Hippocampal formation (tissue), 2 donors: ENCODE results near the gene NRG2.
A peak's percentile ranks its signal among the peaks of the same experiment; 100 is the strongest.

Experiments
- DNase-seq, 2 donors: peaks; one replicate each; lab custom pipeline; 2025; lab: John Stamatoyannopoulos, UW

NRG2 gene

GRCh38 chr5:139837711-139838380 lies 205.3 kb downstream of the NRG2 start:
- no peak for DNase-seq

- DNase-seq: no peak
Observed at GRCh38 chr5:139836469-139837208, 206.5 kb downstream of the NRG2 start.

DNA sequence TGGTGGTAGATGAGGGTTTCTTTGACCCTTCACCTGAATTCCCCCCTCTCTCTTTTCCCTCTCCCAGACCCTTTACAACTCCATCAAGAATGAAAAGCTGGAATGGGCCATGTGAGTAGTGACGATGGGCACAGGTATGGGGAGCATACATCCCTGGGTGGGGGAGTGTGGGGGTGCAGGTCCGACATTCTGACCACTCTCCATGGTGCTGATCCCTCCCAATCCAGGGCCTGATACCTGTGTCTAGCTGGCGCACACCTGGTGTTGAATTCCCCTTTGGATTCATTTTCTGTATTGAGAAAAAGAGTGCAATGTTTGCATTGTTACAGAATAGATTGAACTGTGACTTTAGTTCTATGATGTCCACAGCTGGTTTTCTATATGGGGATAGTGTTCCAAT lies 207.4 kb downstream of the NRG2 start:
- DNase-seq: no peak

- no peak for DNase-seq
Observed at GRCh38 chr5:139833525-139833924, 209.6 kb downstream of the NRG2 start.

DNA sequence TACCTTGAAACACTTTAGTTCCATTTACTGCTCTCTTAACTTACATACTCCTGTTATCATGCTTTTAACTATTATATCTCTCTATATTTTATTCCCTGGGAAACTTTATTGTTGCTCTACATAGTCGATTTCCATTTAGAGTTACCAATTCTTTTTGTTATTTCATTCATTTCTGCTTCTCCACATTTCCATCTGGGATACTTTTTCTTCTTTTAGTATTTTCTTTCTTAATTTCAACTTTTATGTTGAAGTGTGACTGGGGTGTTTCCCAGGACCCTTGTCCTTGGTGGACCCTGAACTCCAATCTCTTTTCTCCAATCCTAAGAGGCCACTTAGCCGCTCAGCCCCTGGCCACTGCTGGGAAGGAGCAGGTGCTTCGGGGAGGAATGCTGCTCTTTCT lies 211.5 kb downstream of the NRG2 start:
- no peak for DNase-seq

DNA sequence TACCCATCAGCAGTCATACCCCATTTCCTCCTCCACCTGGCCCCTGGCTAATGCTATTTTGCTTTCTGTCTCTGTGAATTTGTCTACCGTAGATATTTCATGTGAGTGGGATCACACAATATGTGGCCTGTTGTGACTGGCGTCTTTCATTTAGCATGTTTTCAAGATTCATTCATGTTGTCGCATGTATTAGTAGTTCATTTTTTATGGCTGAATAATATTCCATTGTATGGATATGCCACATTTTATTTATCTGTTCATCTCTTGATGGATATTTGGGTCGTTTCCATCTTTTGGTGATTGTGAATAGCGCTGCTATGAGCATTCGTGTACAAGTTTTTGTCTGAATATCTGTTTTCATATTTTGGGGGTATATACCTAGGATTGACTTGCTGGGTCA lies 213.6 kb downstream of the NRG2 start:
- DNase-seq: no peak

DNA sequence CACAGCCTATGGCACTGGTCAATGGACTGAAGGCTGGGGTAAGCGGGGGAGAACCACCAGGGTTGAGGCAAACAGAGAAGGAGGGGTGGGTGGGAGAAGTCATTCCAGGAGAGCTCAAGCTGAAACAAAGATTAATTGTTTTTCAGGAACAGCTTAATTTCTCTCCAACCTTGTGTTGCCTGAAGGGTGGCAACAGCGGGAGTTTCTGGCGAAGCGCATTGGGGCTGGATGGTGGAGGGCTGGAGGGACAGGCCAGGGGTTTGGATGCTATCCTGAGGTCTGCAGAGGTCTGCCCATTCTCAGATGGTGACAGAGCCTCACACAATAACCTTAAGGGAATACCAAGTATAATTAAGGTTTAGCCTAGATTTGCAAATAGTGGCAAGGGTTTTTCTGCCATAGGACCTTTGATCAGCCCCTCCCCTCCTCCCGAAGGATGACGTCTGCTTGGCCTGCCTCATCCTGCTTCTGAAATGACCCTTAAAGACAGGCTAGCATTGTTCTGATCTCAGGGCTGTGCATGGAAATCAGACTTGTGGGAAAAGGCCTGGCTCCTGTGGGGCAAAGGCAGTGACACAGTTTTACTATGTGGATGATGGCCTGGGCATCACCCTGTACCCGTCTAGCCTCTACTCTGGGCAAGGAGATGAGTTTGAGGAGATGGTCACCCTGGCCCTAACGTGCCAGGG lies 214.7 kb downstream of the NRG2 start:
- peak; percentile 64 to 74 for DNase-seq

GRCh38 chr5:139825690-139826089 lies 217.4 kb downstream of the NRG2 start:
- no peak for DNase-seq

DNA sequence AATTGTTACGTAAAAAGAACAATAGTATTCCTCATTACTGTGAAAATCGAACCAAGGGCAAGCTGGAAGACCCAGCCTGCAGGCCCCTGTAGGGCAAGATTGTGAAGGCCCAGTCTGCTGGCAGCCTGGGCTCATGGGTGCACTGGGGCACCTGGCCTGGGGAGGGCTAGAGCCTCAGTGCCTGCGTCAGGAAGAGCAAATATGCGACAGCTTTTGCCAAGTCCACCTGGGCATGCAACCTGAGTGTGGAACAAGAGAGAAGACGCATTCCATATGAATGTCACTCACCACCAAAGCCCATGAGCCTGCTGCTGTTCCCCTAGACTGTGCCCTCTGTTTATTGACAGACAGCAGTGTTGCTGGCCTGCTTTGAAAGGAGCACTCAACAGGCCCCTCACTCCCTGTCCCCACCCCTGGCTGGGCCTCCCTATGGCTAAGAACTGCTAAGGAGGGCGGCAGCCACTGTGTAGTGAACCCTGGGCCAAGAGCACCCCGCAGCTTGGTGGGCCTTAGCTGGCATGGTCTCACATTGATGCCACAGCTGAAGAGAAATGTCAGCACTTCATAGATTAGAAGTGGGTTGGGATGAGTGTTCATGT lies 219.2 kb downstream of the NRG2 start:
- DNase-seq: no peak

DNA sequence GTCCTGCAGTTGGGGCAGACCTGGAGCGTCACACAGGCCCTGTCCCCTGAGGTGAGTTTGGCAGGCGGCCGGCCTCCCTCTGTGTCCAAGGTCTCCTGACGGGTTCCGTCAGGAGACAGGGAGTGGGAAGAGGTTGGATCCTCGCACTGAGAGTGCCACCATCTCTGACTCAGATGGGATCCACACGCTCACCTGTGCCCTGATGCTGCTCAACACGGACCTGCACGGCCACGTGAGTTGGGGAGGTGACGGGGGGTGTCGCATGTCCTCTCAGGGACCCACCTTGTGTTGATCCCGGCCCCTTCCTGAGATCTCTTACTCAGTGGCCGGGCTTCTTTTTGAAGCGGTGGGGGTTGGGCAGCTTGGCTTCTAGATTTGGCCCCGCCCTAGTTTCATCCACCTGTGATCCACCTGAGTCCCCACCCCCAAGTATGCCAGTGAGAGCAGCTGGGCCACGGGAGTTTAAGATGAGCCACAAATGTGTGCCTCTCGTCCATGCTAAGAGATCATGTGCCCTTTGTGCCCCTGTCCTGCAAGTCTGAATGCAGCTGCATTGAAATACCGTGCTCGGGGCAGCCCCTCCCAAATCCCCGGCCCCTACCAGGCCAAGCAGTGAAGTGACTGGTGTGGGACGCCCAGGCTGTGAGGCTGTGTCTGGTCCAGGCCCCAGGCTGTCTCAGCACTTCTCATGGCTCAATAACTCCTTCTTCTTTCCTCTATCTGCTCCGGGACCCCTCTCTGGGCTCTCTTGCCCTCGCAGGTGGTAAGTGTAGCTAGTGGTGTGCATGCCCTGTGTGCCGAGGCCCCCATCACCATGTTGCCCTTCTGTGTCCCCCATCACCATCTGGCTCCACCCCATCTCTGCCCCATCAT lies 220.3 kb downstream of the NRG2 start:
- no peak for DNase-seq

DNA sequence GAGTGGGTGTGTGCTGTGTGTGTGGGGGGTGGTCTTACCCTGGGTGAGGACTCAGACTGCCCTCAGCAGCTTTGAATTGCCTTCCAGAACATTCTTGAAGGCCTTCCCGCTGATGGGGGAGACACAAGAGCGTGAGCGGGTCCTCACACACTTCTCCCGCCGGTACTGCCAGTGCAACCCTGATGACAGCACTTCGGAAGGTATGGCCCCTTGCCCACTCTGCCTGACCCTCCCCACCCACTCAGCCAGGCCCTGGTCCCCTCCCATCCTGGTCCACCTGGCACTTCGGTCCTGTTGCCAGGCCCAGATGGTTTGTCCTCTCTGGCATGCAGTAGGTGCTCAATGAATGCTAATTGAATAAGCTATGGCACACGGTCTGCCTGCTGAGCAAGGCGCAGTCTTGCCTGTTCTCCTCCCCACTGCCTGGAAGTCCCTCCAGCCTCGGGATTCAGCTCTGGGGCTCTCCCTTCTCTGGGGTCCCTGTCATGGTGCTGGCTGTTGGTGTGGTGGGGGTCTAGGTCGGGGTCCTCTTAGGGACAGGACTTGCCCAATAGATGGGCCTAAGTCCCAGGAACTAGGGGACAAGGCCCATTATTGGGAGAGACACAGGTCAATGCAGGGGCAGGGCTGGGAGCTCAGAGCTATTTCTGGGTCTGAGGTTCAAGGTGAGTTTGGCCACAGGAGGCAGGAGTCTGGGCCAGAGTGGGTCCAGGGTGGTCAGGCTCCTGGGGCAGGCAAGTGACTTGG lies 221.1 kb downstream of the NRG2 start:
- DNase-seq: no peak

GRCh38 chr5:139820606-139821005 lies 222.5 kb downstream of the NRG2 start:
- DNase-seq: no peak

- no peak for DNase-seq
Observed at GRCh38 chr5:139820130-139820529, 223.0 kb downstream of the NRG2 start.

DNA sequence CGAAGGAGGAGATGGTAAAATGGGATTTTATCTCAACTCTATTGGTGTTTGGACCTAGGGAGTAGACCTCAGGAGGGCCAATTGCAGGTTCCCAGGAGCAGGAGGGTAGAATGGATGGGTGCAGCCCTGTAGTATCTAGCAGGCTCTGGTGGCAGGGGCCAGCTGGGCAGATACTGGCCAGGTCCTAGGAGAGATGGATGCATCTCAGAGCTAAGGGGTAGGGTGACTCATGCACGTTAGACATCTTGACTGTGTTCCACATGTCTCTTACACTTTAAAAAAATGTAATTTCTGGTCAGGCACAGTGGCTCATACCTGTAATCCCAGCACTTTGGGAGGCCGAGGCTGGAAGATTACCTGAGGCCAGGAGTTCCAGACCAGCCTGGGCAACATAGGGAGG lies 225.1 kb downstream of the NRG2 start:
- no peak for DNase-seq

DNA sequence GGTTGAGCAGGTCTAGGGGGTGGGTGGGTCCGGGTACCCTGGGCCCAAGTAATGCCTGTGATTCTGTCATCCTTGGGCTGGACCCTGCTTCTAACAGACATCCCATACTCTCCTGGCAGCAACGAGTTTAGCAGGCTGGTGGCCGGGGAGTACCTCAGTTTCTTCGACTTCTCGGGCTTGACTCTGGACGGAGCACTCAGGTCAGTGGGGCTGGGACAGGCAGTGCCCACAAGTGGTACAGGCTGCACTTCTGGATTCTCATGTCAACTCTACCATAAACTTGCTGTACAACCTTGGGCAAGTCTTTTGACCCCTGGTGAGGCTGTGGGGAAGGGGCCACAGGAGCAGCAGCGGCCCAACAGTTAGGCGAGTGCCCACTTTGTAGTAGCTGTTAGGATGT lies 225.7 kb downstream of the NRG2 start:
- DNase-seq: no peak

DNA sequence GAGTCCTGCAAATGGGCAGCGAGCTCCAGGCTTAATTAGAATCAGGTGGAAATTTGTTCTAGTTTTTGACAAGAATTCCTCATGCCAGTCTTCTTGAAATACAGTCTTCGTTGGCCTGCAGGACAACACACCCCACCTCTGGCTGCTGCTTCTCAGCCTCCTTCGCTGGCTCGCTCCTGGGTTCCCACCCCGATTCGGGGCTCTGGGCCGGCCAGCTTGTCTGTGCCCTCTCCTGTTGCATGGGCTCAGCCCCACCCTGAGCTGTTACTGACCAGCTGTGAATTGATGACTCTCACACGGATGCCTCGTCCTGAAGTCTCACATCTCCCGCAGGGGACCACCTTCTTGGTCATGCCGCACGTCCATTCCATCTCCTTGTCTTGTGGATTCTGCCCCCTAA lies 226.5 kb downstream of the NRG2 start:
- no peak for DNase-seq

- no peak for DNase-seq
Observed at GRCh38 chr5:139814704-139815280, 228.3 kb downstream of the NRG2 start.

- DNase-seq: no peak
Observed at GRCh38 chr5:139814191-139814601, 228.9 kb downstream of the NRG2 start.

GRCh38 chr5:139812836-139813805 lies 230.0 kb downstream of the NRG2 start:
- no peak for DNase-seq
